ENCODE data around the gene COL11A1.

COL11A1 gene

GRCh38 chr1:102901996-102902395 lies 206.3 kb downstream of the COL11A1 start:
- no peak for DNase-seq (ENCODE audit: low read depth in 2 of 2)

- no peak for DNase-seq (ENCODE audit: low read depth in 2 of 2)
These were observed 208.4 kb downstream of the COL11A1 start for GRCh38 chr1:102899935-102900334.

- DNase-seq (ENCODE audit: low read depth in 2 of 2): no peak
These were observed 210.8 kb downstream of the COL11A1 start for GRCh38 chr1:102897557-102897956.

DNA sequence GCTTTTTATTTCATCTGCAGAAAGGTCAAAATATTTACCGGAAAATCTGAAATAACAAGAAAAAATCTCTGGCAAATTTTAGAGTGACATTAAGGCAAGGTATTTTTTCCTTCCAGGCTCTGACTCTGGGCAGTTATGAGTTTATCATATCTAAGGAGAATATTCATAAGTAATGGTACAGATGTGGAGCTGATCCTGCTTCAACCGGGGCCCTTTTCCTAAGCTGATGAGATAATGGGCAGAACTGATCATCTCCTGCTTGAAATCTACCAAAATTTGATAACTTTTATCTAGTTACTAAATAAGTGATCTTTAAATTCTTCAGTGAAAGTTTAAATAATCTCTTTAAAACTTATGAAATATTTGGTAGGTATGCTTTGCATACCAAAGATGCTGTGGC lies 211.6 kb downstream of the COL11A1 start:
- DNase-seq (ENCODE audit: low read depth in 2 of 2): no peak

DNA sequence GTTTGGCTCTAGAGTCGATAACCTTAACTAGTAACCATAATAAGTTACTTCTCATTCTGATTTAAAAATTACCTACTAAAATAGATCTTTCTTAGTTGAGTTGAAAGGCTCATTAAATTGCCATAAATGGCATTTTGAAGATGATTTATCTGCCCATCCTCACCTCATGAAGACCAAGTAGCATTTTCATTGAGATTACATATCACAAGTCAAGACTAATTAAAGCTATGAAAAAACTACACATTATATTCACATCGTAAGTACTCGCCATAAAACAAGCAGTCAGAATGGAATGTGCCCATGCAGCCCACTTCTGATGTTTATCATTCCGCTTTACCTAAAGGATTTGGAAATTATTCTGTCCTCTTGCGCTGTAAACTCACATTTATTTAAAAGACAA lies 212.0 kb downstream of the COL11A1 start:
- no peak for DNase-seq (ENCODE audit: low read depth in 2 of 2)

- DNase-seq (ENCODE audit: low read depth in 2 of 2): no peak
These were observed 216.3 kb downstream of the COL11A1 start for GRCh38 chr1:102891868-102892625.

DNA sequence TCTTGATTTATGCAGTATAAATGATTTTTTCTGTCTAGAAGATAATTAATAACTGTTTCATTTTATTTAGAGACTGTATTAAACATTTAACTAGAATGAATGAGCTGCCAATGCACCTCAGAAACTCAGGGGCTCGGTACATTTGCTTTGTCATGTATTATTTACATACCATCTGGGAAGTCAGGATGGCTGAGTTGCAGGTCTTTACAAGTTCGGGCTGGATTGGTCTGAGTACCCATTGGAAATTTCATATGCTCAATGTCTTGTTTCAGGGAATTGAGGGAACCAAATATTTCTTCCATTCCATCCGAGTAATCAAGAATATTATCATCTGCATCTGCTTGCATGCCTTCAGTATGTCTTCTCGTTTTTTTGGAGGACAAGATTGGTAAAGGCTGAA lies 221.7 kb downstream of the COL11A1 start:
- DNase-seq (ENCODE audit: low read depth in 2 of 2): no peak

- no peak for DNase-seq (ENCODE audit: low read depth in 2 of 2)
These were observed 224.1 kb downstream of the COL11A1 start for GRCh38 chr1:102884238-102884637.

GRCh38 chr1:102879439-102879993 lies 228.8 kb downstream of the COL11A1 start:
- DNase-seq (ENCODE audit: low read depth in 2 of 2): no peak

DNA sequence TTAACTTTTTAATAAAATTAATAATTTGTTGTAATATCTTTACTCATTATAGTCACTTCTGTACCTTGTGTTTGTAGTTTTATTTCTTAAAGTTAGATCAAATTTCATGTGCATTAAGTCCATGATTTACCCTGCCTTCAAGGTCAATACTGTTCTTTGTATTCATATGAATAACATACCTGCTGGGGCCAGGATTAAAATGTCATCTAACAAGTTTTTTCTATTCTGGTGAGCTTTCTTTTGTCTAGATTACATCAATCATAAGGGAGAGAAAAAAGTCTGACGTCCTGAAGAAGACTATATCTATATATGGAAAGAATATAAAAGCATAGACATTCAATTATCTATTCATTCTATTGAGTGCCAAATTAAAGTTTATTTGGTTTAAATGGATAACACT lies 232.6 kb downstream of the COL11A1 start:
- DNase-seq (ENCODE audit: low read depth in 2 of 2): no peak

DNA sequence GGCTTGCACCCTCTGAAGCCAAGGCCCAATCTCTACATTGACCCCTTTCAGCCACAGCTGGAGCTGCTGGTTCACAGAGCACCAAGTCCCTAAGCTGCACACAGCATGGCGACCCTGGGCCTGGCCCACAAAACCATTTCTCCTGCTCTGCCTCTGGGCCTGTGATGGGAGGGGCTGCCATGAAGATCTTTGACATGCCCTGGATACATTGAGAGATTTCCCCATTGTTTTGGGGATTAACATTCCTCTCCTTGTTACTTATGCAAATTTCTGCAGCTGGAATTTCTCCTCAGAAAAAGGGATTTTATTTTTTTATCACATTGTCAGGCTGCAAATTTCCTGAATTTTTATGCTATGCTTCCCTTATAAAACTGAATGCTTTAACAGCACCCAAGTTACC lies 235.8 kb downstream of the COL11A1 start:
- DNase-seq (ENCODE audit: low read depth in 2 of 2): no peak

DNA sequence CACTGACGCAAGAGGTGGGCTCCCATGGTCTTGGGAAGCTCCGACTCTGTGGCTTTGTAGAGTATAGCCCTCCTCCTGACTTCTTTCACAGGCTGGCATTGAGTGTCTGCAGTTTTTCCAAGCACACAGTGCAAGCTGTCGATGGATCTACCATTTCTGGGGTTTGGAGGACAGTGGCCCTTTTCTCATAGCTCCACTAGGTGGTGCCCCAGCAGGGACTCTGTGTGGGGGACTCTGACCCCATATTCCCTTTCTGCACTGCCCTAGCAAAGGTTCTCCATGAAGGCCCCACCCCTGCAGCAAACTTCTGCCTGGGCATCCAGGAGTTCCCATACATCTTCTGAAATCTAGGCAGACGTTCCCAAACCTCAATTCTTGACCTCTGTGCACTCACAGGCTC lies 236.2 kb downstream of the COL11A1 start:
- no peak for DNase-seq (ENCODE audit: low read depth in 2 of 2)

- no peak for DNase-seq (ENCODE audit: low read depth in 2 of 2)
These were observed 244.6 kb downstream of the COL11A1 start for GRCh38 chr1:102863704-102864103.

DNA sequence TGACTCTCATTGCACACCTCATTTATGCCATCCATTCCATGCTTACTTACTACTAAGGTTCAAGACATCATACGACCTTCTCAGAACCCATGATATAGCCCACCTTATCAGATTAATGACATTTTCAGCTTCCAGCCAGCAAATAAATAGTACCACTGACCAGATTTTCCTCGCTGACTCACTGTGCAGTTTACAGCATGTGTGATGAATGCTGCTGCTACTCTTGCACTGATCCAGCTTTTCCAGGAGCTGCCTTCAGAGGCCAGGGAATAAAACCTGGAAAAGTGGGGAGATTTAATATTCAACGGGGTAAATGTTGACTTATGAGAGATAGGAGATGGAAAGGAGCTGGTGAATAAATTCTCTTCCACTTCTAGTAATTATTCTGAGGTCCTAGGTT lies 247.1 kb downstream of the COL11A1 start:
- DNase-seq (ENCODE audit: low read depth in 2 of 2): no peak

- DNase-seq (ENCODE audit: low read depth in 2 of 2): no peak
These were observed 249.6 kb downstream of the COL11A1 start for GRCh38 chr1:102858695-102859094.

DNA sequence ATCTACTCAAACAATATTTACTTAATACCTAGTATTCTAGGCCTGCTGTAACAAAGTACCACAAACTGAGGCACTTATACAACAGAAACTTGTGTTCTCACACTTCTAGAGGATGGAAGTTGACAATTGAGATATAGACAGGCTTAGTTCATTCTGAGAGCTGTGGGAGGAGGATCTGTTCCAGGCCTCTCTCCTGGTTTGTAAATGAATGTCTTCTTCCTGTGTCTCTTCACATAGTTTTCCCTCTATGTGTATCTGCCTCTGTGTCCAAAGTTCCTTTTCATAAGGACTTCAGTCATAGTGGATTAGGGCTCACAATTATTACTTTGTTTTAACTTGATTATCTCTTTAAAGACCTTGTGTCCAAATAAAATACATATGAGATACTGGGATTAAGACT lies 251.1 kb downstream of the COL11A1 start:
- DNase-seq (ENCODE audit: low read depth in 2 of 2): no peak

DNA sequence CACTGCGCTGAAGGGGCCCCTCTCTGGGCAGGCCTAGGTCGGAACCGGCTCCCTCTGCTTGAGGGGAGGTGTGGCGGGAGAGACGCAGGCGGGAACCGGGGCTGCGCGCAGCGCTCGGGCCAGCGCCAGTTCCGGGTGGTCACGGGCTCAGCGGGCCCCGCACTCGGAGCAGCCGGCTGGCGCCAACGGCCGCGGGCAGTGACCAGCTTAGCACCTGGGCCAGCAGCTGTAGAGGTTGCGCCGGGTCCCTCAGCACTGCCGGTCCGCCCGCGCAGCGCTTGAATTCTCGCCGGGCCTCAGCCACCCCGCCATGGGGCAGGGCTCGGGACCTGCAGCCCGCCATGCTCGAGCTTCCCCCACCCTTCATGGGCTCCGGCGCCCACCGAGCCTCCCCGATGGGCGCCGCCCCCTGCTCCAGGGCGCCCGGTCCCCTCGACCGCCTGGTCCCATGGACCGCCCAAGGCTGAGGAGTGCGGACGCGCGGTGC lies 254.6 kb downstream of the COL11A1 start:
- DNase-seq (ENCODE audit: low read depth in 2 of 2): no peak

DNA sequence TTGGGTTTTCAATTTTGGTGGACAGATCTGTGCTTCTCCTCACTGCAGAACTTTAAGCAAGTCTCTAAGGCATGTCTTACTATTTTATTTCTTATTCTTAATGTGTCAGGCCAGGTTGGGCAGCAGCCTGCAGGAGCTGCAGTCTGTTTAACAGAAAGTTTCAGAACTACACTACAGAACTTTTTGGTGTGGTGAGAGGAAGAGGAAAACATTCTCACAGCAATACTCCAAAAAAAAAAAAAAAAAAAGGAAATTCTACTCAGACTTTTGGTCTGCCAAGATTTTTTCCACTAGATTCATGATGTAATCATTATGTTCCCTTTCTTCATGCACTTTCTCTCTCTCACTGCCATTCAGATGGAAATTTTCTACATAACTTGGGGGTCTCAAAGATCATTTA lies 255.2 kb downstream of the COL11A1 start:
- DNase-seq (ENCODE audit: low read depth in 2 of 2): no peak

GRCh38 chr1:102852613-102853012 lies 255.7 kb downstream of the COL11A1 start:
- DNase-seq (ENCODE audit: low read depth in 2 of 2): no peak

DNA sequence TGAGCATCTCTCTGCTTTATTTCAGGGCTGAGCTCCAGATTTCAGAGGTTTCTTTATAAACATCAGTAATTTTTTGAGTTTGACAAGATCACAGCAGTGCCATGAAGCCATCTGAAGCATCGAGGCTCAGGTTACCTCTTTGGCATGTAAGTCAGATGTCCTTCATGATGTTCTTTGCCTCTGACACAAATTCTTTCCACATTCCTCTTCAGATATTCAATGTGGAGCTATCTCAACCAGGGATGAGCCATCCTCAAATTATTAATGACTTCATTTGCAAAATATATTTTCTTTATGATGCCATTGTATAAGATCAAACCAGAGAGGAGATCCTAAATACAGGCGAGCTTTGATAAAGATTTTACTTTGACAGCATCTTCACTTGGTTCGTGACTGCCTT lies 256.7 kb downstream of the COL11A1 start:
- DNase-seq (ENCODE audit: low read depth in 2 of 2): no peak

DNA sequence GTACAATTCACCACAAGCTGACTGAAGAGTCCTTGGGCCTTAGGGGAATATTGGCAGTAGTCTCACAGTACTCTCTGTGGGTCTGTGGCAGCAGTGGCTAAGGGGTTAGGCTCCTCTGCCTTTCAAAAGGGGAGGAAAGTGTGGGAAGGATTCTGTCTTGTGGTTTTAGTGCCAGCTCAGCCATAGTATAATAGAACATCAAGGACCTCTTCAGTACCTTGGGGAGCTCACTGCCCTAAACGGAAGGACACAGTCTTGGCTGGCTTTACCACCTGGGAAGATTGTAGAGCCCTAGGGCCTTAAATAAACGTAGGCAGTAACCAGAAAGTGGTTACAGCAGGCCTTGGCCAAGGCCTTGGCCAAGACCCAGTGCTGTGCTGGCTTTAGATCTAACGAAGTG lies 265.7 kb downstream of the COL11A1 start:
- DNase-seq (ENCODE audit: low read depth in 2 of 2): no peak

DNA sequence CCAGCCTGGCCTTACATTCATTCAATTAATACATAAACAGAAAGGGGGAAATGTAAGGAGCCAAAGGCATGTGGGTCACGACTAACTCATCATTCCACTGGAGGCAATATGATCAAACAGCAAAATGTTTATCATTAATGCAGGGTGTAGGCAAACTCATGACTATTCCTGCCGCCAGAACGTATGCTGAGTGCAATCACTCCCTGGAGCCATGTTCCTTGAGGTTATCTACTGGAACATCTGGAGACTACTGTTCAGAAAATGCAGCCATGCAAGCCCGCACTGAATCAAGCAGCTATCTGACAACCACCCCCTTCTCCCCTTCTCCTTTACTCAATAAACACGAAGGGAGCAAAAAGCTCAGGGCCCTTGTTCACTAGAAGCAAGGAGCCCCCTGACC lies 267.6 kb downstream of the COL11A1 start:
- no peak for DNase-seq (ENCODE audit: low read depth in 2 of 2)

DNA sequence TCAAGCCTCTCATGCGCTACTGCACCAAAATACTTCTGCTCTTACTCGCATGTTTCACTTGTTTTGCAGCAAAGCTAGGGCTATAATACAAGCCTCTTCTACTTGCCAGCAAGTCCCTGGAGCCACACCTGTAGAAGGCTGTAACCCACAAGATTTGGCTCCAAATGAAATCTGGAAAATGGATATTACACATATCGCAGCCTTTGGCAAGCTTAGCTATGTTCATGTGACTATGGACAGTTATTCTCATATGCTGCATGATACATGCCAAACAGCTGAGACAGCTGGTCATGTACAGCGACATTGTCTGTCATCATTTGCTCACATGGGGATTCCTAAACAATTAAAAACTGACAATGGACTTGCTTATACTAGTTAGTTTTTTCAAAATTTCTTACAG lies 270.3 kb downstream of the COL11A1 start:
- no peak for DNase-seq (ENCODE audit: low read depth in 2 of 2)

GRCh38 chr1:102837551-102837950 lies 270.8 kb downstream of the COL11A1 start:
- DNase-seq (ENCODE audit: low read depth in 2 of 2): no peak

Data from stimulated activated CD4-positive, alpha-beta T cell treated with anti-CD3 and anti-CD28 coated beads, Interleukin-4, amount 100 ng/mL, for 48 hours (primary cell).